H9 (cell line): ENCODE data around the gene MACIR. TPM values are rescaled to one million over a fixed set of nuclear protein-coding genes. Genes with fewer than 3 reads are reported as not detected.

Source experiments
- DNase-seq: peaks from one replicate; pipeline ENCODE4 v3.0.0-alpha.2; 2017
- H2AFZ ChIP-seq: one replicate; pipeline ENCODE4 v1.6.1; 2013; ENCODE audit warnings: mild to moderate bottlenecking, low read length, control low read depth, moderate library complexity
- H2AK5ac ChIP-seq: 2 replicates; pipeline ENCODE4 v1.6.1; 2013; ENCODE audit warnings: low read length, control low read depth, mixed read lengths; ENCODE audit not compliant: insufficient read length
- H2BK120ac ChIP-seq: one replicate; pipeline ENCODE4 v1.6.1; 2013; ENCODE audit warnings: low read depth, mild to moderate bottlenecking, low read length, control low read depth, inconsistent platforms; ENCODE audit not compliant: poor library complexity, severe bottlenecking
- H2BK12ac ChIP-seq: 2 replicates; pipeline ENCODE4 v1.6.1; 2013; ENCODE audit warnings: low read length, control low read depth, mixed read lengths, low read depth; ENCODE audit not compliant: insufficient read length
- H2BK15ac ChIP-seq: 2 replicates; pipeline ENCODE4 v1.6.1; 2013; ENCODE audit warnings: low read depth, low read length, control low read depth
- H2BK20ac ChIP-seq: one replicate; pipeline ENCODE4 v1.6.1; 2013; ENCODE audit warnings: low read depth, mild to moderate bottlenecking, low read length, control low read depth, inconsistent platforms; ENCODE audit not compliant: poor library complexity, severe bottlenecking
- H2BK5ac ChIP-seq: 2 replicates; pipeline ENCODE4 v1.6.1; 2013; ENCODE audit warnings: low read length, control low read depth, mixed read lengths; ENCODE audit not compliant: insufficient read length
- H3K14ac ChIP-seq: 2 replicates; pipeline ENCODE4 v1.6.1; 2013; ENCODE audit warnings: low read length, control low read depth; ENCODE audit not compliant: insufficient read depth
- H3K18ac ChIP-seq: 2 replicates; pipeline ENCODE4 v1.6.1; 2013; ENCODE audit warnings: low read depth, mild to moderate bottlenecking, mixed read lengths, low read length, control low read depth; ENCODE audit not compliant: insufficient read length
- H3K23ac ChIP-seq: 2 replicates; pipeline ENCODE4 v1.6.1; 2013; ENCODE audit warnings: low read length, control low read depth, mixed read lengths, low read depth; ENCODE audit not compliant: insufficient read length
- H3K23me2 ChIP-seq: 2 replicates; pipeline ENCODE4 v1.6.1; 2013; ENCODE audit warnings: low read depth, mild to moderate bottlenecking, mixed read lengths, low read length, control low read depth; ENCODE audit not compliant: insufficient read length, poor library complexity, severe bottlenecking
- H3K27ac ChIP-seq: 2 replicates; pipeline ENCODE4 v1.5.1; 2013; ENCODE audit warnings: low read length, control low read depth, mixed read lengths, low read depth; ENCODE audit not compliant: insufficient read length
- H3K27me3 ChIP-seq: 2 replicates; pipeline ENCODE4 v1.6.1; 2013; ENCODE audit warnings: low read length, control low read depth, inconsistent platforms; ENCODE audit not compliant: insufficient read depth
- H3K4ac ChIP-seq: 2 replicates; pipeline ENCODE4 v1.6.1; 2013; ENCODE audit warnings: low read depth, mild to moderate bottlenecking, control low read depth, inconsistent platforms, low read length, moderate library complexity
- H3K4me1 ChIP-seq: 2 replicates; pipeline ENCODE4 v1.6.1; 2013; ENCODE audit warnings: low read length, control low read depth, inconsistent platforms; ENCODE audit not compliant: insufficient read depth
- H3K4me2 ChIP-seq: 2 replicates; pipeline ENCODE4 v1.6.1; 2013; ENCODE audit warnings: low read length, control low read depth, mixed read lengths; ENCODE audit not compliant: insufficient read length, insufficient read depth
- H3K56ac ChIP-seq: 2 replicates; pipeline ENCODE4 v1.6.1; 2013; ENCODE audit warnings: low read depth, mild to moderate bottlenecking, mixed read lengths, low read length, control low read depth; ENCODE audit not compliant: insufficient read length
- H3K79me1 ChIP-seq: 2 replicates; pipeline ENCODE4 v1.6.1; 2013; ENCODE audit warnings: low read depth, mild to moderate bottlenecking, moderate library complexity, low read length, control low read depth, inconsistent platforms; ENCODE audit not compliant: insufficient read depth, poor library complexity, severe bottlenecking
- H3K79me2 ChIP-seq: 2 replicates; pipeline ENCODE4 v1.6.1; 2013; ENCODE audit warnings: low read length, control low read depth, inconsistent platforms; ENCODE audit not compliant: insufficient read depth
- H3K9ac ChIP-seq: 2 replicates; pipeline ENCODE4 v1.6.1; 2013; ENCODE audit warnings: low read length, control low read depth, mixed read lengths; ENCODE audit not compliant: insufficient read length; ENCODE audit errors: extremely low read depth
- H3K9me3 ChIP-seq: one replicate; pipeline ENCODE4 v1.6.1; 2013; ENCODE audit warnings: low read depth, low read length, inconsistent platforms; ENCODE audit not compliant: control insufficient read depth
- H3T11ph ChIP-seq: one replicate; pipeline ENCODE4 v1.6.1; 2013; ENCODE audit warnings: mild to moderate bottlenecking, low read length, control low read depth, inconsistent platforms
- H4K20me1 ChIP-seq: one replicate; pipeline ENCODE4 v1.6.1; 2013; ENCODE audit not compliant: control insufficient read depth, insufficient read length, insufficient read depth
- H4K5ac ChIP-seq: 2 replicates; pipeline ENCODE4 v1.6.1; 2013; ENCODE audit warnings: low read depth, mild to moderate bottlenecking, mixed read lengths, low read length, control low read depth; ENCODE audit not compliant: insufficient read length
- H4K8ac ChIP-seq: replicated peaks from 2 replicates; pipeline ENCODE4 v1.6.1; 2013; ENCODE audit warnings: low read length, control low read depth, mixed read lengths, low read depth; ENCODE audit not compliant: insufficient read length
- H4K91ac ChIP-seq: 2 replicates; pipeline ENCODE4 v1.6.1; 2013; ENCODE audit warnings: low read depth, mild to moderate bottlenecking, moderate library complexity, mixed read lengths, low read length, control low read depth; ENCODE audit not compliant: insufficient read length
- H3K27ac Mint-ChIP-seq, 3 experiments: 2 replicates in 2 of 3; 3 replicates in 1 of 3; pipeline ENCODE4 v1.8.0; 2020 to 2021; ENCODE audit warnings: mixed read lengths in 3 of 3, mild to moderate bottlenecking in 1 of 3, moderate library complexity in 1 of 3
- H3K27me3 Mint-ChIP-seq: 2 replicates; pipeline ENCODE4 v1.8.0; 2021; ENCODE audit warnings: low read depth, mild to moderate bottlenecking, moderate library complexity, mixed read lengths
- H3K36me3 Mint-ChIP-seq, 3 experiments: 2 replicates in 2 of 3; 3 replicates in 1 of 3; pipeline ENCODE4 v1.8.0; 2020 to 2021; ENCODE audit warnings: low read depth in 3 of 3, mixed read lengths in 3 of 3; ENCODE audit not compliant: insufficient read depth in 1 of 3
- H3K4me1 Mint-ChIP-seq, 2 experiments: 2 replicates each; pipeline ENCODE4 v1.8.0; 2020; ENCODE audit warnings: mixed read lengths in 2 of 2
- H3K4me3 Mint-ChIP-seq, 2 experiments: 2 replicates in 1 of 2; 3 replicates in 1 of 2; pipeline ENCODE4 v1.8.0; 2020 to 2021; ENCODE audit warnings: mild to moderate bottlenecking in 2 of 2, mixed read lengths in 2 of 2, moderate library complexity in 1 of 2
- H3K9me3 Mint-ChIP-seq, 2 experiments: 2 replicates in 1 of 2; 3 replicates in 1 of 2; pipeline ENCODE4 v1.8.0; 2020; ENCODE audit warnings: mild to moderate bottlenecking in 2 of 2, mixed read lengths in 2 of 2, moderate library complexity in 1 of 2
- WGBS: extraction: QIAGEN DNeasy Blood & Tissue Kit; methylation state at CpG from one replicate; pipeline ENCODE4 v1.1.7; 2013; ENCODE audit warnings: missing lambda C conversion rate, low lambda C conversion rate, mixed read lengths; ENCODE audit not compliant: insufficient read length; ENCODE audit errors: extremely low coverage; 5-methylcytosine and 5-hydroxymethylcytosine counted together
- total RNA-seq: library from RNA; stranded (reverse); gene quantifications from 2 replicates; pipeline ENCODE4 v1.2.1, GENCODE V29; 2021
- TF ChIP-seq, protein P1 (sequence below): fragments of 200-600 bp; sonication (generic); conservative IDR thresholded peaks from 3 replicates; pipeline ENCODE4 v1.8.0; 2021; ENCODE audit warnings: antibody characterized with exemption, mild to moderate bottlenecking

Gene MACIR
- total RNA-seq, 1 experiment from 2014 or later: 11.7 TPM

DNA sequence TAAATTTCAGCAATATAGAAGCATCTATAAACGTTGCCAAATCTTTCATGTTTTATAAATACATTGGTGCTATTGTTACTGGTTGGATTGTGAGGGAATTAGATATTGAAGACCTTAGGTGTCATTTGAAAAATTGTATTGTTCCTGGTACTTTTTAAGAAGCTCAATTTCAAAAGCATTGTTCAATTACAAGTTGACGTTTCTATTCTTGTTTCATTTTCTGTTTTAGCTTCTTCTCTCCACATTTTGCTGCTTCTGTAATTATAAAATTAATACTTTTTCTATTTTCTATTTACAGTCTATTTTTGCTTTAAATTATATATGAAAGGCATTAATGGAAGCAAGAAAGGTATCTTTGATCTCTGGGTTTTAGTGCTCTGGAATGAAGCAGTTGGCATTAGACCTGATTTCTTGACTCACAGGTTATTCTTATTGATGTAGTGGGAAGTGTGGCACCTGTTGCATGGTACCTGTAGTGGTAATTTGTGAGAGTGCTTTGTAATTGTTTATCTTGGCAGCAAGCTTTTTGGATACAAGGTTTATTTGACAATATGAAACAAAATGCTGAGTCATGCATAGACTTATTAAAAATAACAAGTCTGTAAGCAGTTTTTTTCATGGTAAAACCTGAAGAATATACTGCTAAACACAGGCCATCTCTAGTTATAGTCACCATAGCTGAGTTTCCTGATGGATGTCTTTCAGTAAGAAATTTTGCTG lies 13.2 kb downstream of the MACIR start:
- Histone ChIP-seq H2AK5ac (no peak overlapping the region), H2BK5ac (no peak overlapping the region), H3K27ac (no peak overlapping the region), H3T11ph (no peak overlapping the region), H4K5ac (no peak overlapping the region), H4K20me1 (no peaks in the 10 kb centered on the region), H2AFZ (no peak overlapping the region), H3K9ac (no peak overlapping the region), H4K91ac (no peak overlapping the region), H3K4me2 (no peak overlapping the region), H3K4me1 (0 out of 2 replicates have a peak, but pooled peaks cover 2% of the 10 kb centered on the region), H3K4ac (no peak overlapping the region), H3K79me1 (peaks cover 3% of the 10 kb centered on the region), H3K9me3 (no peaks in the 10 kb centered on the region), H3K18ac (no peak overlapping the region), H3K79me2 (peaks cover 2% of the 10 kb centered on the region; the same call in 1 of the 2 replicates), H3K23me2 (no peaks in the 10 kb centered on the region), H2BK12ac (no peak overlapping the region), H2BK120ac (no peak overlapping the region), H2BK20ac (no peak overlapping the region), H2BK15ac (no peak overlapping the region), H4K8ac (no peak overlapping the region), H3K27me3 (no peaks in the 10 kb centered on the region), H3K14ac (no peak overlapping the region), H3K56ac (no peak overlapping the region), H3K23ac (no peak overlapping the region)
- no CpG with 5 or more reads among the region's 2 CpGs for WGBS
- H3K4me1 Mint-ChIP-seq: peaks cover 17 to 22% of the 10 kb centered on the region in 2 experiments
- no peak for DNase-seq
- no peaks in the 10 kb centered on the region for H3K27me3 Mint-ChIP-seq
- TF ChIP-seq, protein P1, sequence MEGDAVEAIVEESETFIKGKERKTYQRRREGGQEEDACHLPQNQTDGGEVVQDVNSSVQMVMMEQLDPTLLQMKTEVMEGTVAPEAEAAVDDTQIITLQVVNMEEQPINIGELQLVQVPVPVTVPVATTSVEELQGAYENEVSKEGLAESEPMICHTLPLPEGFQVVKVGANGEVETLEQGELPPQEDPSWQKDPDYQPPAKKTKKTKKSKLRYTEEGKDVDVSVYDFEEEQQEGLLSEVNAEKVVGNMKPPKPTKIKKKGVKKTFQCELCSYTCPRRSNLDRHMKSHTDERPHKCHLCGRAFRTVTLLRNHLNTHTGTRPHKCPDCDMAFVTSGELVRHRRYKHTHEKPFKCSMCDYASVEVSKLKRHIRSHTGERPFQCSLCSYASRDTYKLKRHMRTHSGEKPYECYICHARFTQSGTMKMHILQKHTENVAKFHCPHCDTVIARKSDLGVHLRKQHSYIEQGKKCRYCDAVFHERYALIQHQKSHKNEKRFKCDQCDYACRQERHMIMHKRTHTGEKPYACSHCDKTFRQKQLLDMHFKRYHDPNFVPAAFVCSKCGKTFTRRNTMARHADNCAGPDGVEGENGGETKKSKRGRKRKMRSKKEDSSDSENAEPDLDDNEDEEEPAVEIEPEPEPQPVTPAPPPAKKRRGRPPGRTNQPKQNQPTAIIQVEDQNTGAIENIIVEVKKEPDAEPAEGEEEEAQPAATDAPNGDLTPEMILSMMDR: no peak
- peaks cover 6 to 19% (median 16%) of the 10 kb centered on the region in 3 experiments; a peak in 6 of 7 replicates for H3K36me3 Mint-ChIP-seq
- no peak overlapping the region for H3K27ac Mint-ChIP-seq
- no peaks in the 10 kb centered on the region for H3K9me3 Mint-ChIP-seq
- H3K4me3 Mint-ChIP-seq: no peak overlapping the region
